ENCODE data around the gene CBFA2T2.

DNA sequence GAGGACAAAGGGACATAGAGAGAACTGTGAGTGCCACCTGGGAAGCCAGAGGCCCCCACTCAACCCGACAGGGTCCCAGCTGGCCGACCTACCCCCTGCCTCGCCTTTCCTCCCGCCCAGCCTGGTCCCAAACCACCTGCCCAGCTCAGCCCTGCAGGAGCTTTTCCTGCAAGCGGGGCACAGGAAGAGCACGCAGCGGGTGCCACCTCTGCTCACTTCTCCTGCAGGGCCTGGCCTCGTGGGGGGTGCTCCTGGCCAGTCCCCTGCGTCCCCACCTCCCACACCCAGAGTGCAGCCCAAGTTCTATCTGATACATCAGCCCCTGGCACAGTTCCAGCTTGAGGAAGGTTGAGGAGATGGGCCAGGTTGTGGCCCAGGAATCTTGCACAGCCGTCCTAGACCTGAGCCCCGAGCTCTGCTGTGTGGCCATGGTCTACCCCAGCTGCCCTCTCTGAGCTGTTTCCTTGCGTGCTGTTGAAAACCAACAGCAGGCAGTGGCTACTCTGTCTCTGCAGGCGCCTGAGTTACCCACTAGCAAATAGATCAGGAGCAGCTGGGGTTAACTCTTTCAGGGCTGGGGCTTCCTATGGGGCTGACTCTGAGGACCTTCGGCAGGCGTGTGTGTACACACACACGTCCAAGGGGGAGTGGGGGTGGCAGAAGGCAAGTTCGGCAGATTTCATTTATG is 182.7 kb downstream of the CBFA2T2 start:
- TF ChIP-seq, protein P1, sequence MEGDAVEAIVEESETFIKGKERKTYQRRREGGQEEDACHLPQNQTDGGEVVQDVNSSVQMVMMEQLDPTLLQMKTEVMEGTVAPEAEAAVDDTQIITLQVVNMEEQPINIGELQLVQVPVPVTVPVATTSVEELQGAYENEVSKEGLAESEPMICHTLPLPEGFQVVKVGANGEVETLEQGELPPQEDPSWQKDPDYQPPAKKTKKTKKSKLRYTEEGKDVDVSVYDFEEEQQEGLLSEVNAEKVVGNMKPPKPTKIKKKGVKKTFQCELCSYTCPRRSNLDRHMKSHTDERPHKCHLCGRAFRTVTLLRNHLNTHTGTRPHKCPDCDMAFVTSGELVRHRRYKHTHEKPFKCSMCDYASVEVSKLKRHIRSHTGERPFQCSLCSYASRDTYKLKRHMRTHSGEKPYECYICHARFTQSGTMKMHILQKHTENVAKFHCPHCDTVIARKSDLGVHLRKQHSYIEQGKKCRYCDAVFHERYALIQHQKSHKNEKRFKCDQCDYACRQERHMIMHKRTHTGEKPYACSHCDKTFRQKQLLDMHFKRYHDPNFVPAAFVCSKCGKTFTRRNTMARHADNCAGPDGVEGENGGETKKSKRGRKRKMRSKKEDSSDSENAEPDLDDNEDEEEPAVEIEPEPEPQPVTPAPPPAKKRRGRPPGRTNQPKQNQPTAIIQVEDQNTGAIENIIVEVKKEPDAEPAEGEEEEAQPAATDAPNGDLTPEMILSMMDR (conservative IDR thresholded peaks at IDR 0.05; ENCODE audit: low read depth, low read length) = no peak
- TF ChIP-seq EZH2 (IDR thresholded peaks at IDR 0.05; ENCODE audit: borderline replicate concordance, low read depth, low read length, poor library complexity, severe bottlenecking) = no peak

All from A673 (cell line).